HCT116 (cell line): ENCODE results near the gene PDE6G. TPM values are rescaled to one million over a fixed set of nuclear protein-coding genes. Genes with fewer than 3 reads are reported as not detected.

ENCODE experiments used
- ATAC-seq: fragments of 200-7000 bp; cut with Tn5 transposase; 2 replicates; pipeline ENCODE4 v1.9.1; 2020; ENCODE audit warnings: mild to moderate bottlenecking, moderate library complexity
- BruUV-seq: library from RNA; stranded (reverse); fragments of 400-500 nt; replicated peaks from 2 replicates; lab custom pipeline; 2021; lab: Mats Ljungman, UMichigan
- CTCF ChIA-PET: fragments of 300-600 bp; sonication (Branson Sonifier 250); formaldehyde crosslinking; loops from one replicate; lab custom pipeline; 2021; ENCODE audit warnings: antibody characterized with exemption; lab: Charles Lee
- POLR2A ChIA-PET: fragments of 300-600, 350-600 bp; sonication (Branson Sonifier 250); formaldehyde crosslinking; loops from one replicate; lab custom pipeline; 2021; ENCODE audit warnings: antibody characterized with exemption; lab: Charles Lee
- RAD21 ChIA-PET, 2 experiments: fragments of 300-600 bp; sonication (Branson Sonifier 250); formaldehyde crosslinking; loops; one replicate each; lab custom pipeline; 2023; ENCODE audit warnings: low total read pairs in 2 of 2; ENCODE audit not compliant: uncharacterized antibody in 2 of 2, unreplicated experiment in 2 of 2, low non-redundant PET in 1 of 2; lab: Charles Lee
- DNase-seq: peaks from one replicate; pipeline ENCODE4 v3.0.0-alpha.2; 2010; ENCODE audit warnings: low read depth, low spot score
- H2AFZ ChIP-seq: fragments of 200-600 bp; shearing (Covaris generic), sonication (generic); 2 replicates; pipeline ENCODE4 v1.6.1; 2017; ENCODE audit warnings: low read depth, mixed run types, mixed read lengths, antibody characterized with exemption, low read length; ENCODE audit not compliant: poor library complexity, severe bottlenecking
- H3K27ac ChIP-seq: 2 replicates; pipeline ENCODE4 v1.5.1; 2012; ENCODE audit warnings: low read depth, low read length
- H3K27me3 ChIP-seq: fragments of 200-600 bp; sonication (generic); 2 replicates; pipeline ENCODE4 v1.6.1; 2016; ENCODE audit warnings: mixed run types, low read length, mixed read lengths; ENCODE audit not compliant: insufficient read depth
- H3K36me3 ChIP-seq, 2 experiments: fragments of 200-500 bp in 1 of 2; fragments of 200-600 bp in 1 of 2; sonication (Bioruptor generic) in 1 of 2; sonication (generic) in 1 of 2; 2 replicates each; pipeline versions ENCODE4 v1.5.1 to v1.6.1; 2014 to 2016; ENCODE audit warnings: low read length in 2 of 2, inconsistent platforms in 1 of 2, mixed read lengths in 1 of 2, mixed run types in 1 of 2; ENCODE audit not compliant: insufficient read depth in 2 of 2, control insufficient read depth in 1 of 2
- H3K4me1 ChIP-seq, 2 experiments: fragments of 200-600 bp in 1 of 2; sonication (generic) in 1 of 2; 2 replicates each; pipeline versions ENCODE4 v1.5.1 to v1.6.1; 2012 to 2017; ENCODE audit warnings: low read length in 2 of 2, inconsistent platforms in 1 of 2, mild to moderate bottlenecking in 1 of 2, mixed read lengths in 1 of 2, mixed run types in 1 of 2, moderate library complexity in 1 of 2; ENCODE audit not compliant: insufficient read depth in 2 of 2, control insufficient read depth in 1 of 2
- H3K4me2 ChIP-seq: fragments of 200-600 bp; sonication (generic); 2 replicates; pipeline ENCODE4 v1.6.1; 2017; ENCODE audit warnings: mixed run types, low read length, mixed read lengths
- H3K4me3 ChIP-seq, 2 experiments: fragments of 200-600 bp in 1 of 2; sonication (generic) in 1 of 2; replicated peaks in 1 of 2; 2 replicates each; pipeline ENCODE4 v1.5.1; 2011 to 2016; ENCODE audit warnings: low read length in 2 of 2, control low read depth in 1 of 2, low read depth in 1 of 2, mild to moderate bottlenecking in 1 of 2, mixed read lengths in 1 of 2, mixed run types in 1 of 2
- H3K79me2 ChIP-seq: fragments of 200-600 bp; sonication (generic); 2 replicates; pipeline ENCODE4 v1.6.1; 2017; ENCODE audit warnings: mild to moderate bottlenecking, mixed run types, low read length, moderate library complexity, mixed read lengths; ENCODE audit not compliant: insufficient read depth
- H3K9ac ChIP-seq: fragments of 200-600 bp; sonication (generic); 2 replicates; pipeline ENCODE4 v1.6.1; 2016; ENCODE audit warnings: low read length, mixed read lengths
- H3K9me2 ChIP-seq: fragments of 200-600 bp; sonication (generic), shearing (Covaris generic); 2 replicates; pipeline ENCODE4 v1.6.1; 2017; ENCODE audit warnings: mixed run types, mild to moderate bottlenecking, moderate library complexity; ENCODE audit not compliant: insufficient read depth
- H3K9me3 ChIP-seq, 2 experiments: fragments of 200-500 bp in 1 of 2; fragments of 200-600 bp in 1 of 2; sonication (Bioruptor generic) in 1 of 2; sonication (generic) in 1 of 2; 2 replicates each; pipeline ENCODE4 v1.6.1; 2014 to 2017; ENCODE audit warnings: low read length in 2 of 2, mixed read lengths in 2 of 2, inconsistent platforms in 1 of 2, low read depth in 1 of 2, mild to moderate bottlenecking in 1 of 2, mixed run types in 1 of 2, moderate library complexity in 1 of 2; ENCODE audit not compliant: control insufficient read depth in 1 of 2, insufficient read depth in 1 of 2
- H4K20me1 ChIP-seq: fragments of 200-600 bp; sonication (generic), shearing (Covaris generic); 2 replicates; pipeline ENCODE4 v1.6.1; 2017; ENCODE audit warnings: mixed run types, mild to moderate bottlenecking, moderate library complexity; ENCODE audit not compliant: insufficient read depth
- CEBPB ChIP-seq: IDR thresholded peaks from 2 replicates; pipeline ENCODE4 v1.6.1; 2012; ENCODE audit warnings: low read depth
- ELF1 ChIP-seq: IDR thresholded peaks from 2 replicates; pipeline ENCODE4 v1.6.1; 2012; ENCODE audit warnings: low read depth, borderline replicate concordance
- EZH2 ChIP-seq: fragments of 200-600 bp; sonication (generic); IDR thresholded peaks from 2 replicates; pipeline ENCODE4 v1.6.1; 2017; ENCODE audit warnings: antibody characterized with exemption, mixed run types
- FOSL1 ChIP-seq: IDR thresholded peaks from 2 replicates; pipeline ENCODE4 v1.6.1; 2012; ENCODE audit warnings: low read depth
- JUND ChIP-seq: IDR thresholded peaks from 2 replicates; pipeline ENCODE4 v1.6.1; 2012
- POLR2A ChIP-seq: IDR thresholded peaks from 2 replicates; pipeline ENCODE4 v1.7.0; 2011; ENCODE audit warnings: borderline replicate concordance; ENCODE audit not compliant: insufficient read depth, insufficient read length; ENCODE audit errors: extremely low read depth
- POLR2AphosphoS5 ChIP-seq: IDR thresholded peaks from 2 replicates; pipeline ENCODE4 v1.6.1; 2011; ENCODE audit warnings: mild to moderate bottlenecking, low read depth, low read length, moderate library complexity
- RAD21 ChIP-seq: IDR thresholded peaks from 2 replicates; pipeline ENCODE4 v1.6.1; 2012; ENCODE audit warnings: low read depth, mild to moderate bottlenecking
- REST ChIP-seq: IDR thresholded peaks from 2 replicates; pipeline ENCODE4 v1.6.1; 2012; ENCODE audit warnings: low read depth
- TCF7L2 ChIP-seq: IDR thresholded peaks from 2 replicates; pipeline ENCODE4 v1.7.0; 2011; ENCODE audit warnings: borderline replicate concordance, inconsistent platforms; ENCODE audit not compliant: insufficient read depth, insufficient read length; ENCODE audit errors: extremely low read depth
- ZNF274 ChIP-seq: fragments of 200-500 bp; sonication (Bioruptor generic); IDR thresholded peaks from 2 replicates; pipeline ENCODE4 v1.6.1; 2014; ENCODE audit warnings: mild to moderate bottlenecking, low read depth, low read length, inconsistent platforms
- intact Hi-C: fragments of 100-400 bp; cut with micrococcal nuclease; formaldehyde crosslinking; loops from 2 replicates; pipeline ENCODE4 v1.10.0; 2022
- total RNA-seq: library from RNA; stranded (reverse); gene quantifications from one replicate; pipeline ENCODE4 v1.2.1, GENCODE V29; 2021; ENCODE audit not compliant: unreplicated experiment

The PDE6G gene
- total RNA-seq, 1 experiment from 2014 or later, result not detected

- no peak for DNase-seq
- no peaks in the 10 kb centered on the region for H3K9me2 ChIP-seq
- H3K4me2 ChIP-seq, result no peak overlapping the region
- ChIA-PET RAD21 (no interaction called here), CTCF (no interaction called here), POLR2A (interaction anchor here (0.7 kb wide), 1 partner anchor 46 kb away, joined by 4 read pairs; no protein-coding TSS in a partner anchor)
- no peak overlapping the region for H3K4me3 ChIP-seq
- H3K27ac ChIP-seq, result no peak overlapping the region
- H3K9me3 ChIP-seq, result no peaks in the 10 kb centered on the region
- BruUV-seq, result no TSS peak
- no peaks in the 10 kb centered on the region for H3K27me3 ChIP-seq
- H3K9ac ChIP-seq, result no peak overlapping the region
- H2AFZ ChIP-seq, result no peak overlapping the region
- H3K4me1 ChIP-seq, result no peaks in the 10 kb centered on the region
- no peak for ATAC-seq
- TF ChIP-seq EZH2 (no peak), REST (no peak), ELF1 (no peak), JUND (no peak), ZNF274 (no peak), POLR2A (no peak), TCF7L2 (no peak), RAD21 (no peak), POLR2AphosphoS5 (no peak), CEBPB (no peak), FOSL1 (no peak)
- intact Hi-C loops, result no loop called here
- H4K20me1 ChIP-seq, result no peaks in the 10 kb centered on the region; the same call in 1 of the 2 replicates
- peaks cover 73% of the 10 kb centered on the region for H3K79me2 ChIP-seq
- peaks cover 47 to 59% of the 10 kb centered on the region in 2 experiments for H3K36me3 ChIP-seq
Measured at GRCh38 chr17:81607431-81607830, 48.9 kb downstream of the PDE6G start.
